ENCODE data around the gene SOSTDC1.
"Not testable (repeated sequence)": the region's sequence is repeated elsewhere in the genome, so short reads cannot be mapped to it uniquely, and the experiment has no call there.

Gene SOSTDC1

DNA sequence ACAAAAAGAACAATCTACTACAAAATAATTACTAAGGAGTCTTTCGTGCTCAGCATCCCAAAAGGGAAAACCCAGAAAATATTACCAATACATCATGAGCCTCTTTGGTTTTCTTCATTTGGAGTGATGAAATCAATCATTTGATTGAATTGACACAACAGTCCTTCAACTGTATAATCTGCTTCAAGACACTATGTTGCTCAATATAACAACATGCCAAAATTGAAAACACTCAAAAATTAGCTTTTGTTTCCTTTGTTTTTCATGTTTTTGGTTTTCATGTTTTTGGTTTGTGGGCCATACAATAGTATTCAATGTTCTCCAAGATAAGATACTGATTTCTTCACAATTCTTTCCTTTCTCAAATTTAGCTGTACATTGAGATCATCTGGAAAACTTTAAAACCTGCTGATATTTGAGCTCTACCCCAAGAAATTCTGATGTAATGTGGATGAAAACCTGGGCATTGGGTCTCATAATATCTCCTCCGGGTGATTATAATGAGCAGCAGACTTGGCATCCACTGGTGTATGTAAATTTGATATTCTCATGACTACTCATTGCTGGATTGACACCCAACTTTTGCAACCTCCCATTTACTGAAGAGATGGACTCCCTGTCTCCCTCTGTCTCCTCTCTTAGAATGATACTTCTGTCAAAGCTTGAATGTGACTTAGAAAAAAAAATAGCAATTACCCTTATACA, 4.6 kb downstream of the SOSTDC1 start:
- no peak for DNase-seq

DNA sequence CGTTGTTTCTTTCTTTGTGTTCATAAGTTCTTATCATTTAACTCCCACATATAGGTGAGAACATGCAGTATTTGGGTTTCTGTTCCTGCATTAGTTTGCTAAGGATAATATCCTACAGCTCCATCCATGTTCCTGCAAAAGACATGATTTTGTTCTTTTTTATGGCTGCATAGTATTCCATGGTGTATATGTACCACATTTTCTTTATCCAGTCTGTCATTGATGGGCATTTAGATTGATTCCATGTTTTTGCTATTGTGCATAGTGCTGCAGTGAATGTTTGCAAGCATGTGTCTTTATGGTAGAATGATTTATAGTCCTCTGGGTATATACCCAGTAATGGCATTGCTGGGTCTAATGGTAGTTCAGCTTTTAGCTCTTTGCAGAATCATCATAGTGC, 9.2 kb downstream of the SOSTDC1 start:
- not testable (repeated sequence) for DNase-seq

DNA sequence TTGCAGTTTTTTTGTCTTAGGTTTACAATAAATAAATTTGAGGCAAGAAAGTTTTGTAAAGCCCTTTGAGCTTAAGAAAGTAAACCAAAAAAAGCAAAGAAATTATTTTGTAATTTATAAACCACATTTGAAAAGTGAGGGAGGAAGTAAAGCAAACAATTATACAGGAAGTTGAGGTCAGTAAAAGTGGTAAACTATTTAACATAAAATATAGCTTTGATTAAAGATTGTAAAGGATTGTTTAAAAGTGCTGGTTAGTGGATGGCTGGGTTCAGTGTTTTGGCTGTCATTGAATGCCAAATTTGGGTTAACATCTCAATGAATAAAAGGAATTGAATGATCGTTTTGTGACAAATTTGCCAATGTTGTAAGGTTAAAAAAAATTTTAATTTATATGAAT, 9.9 kb downstream of the SOSTDC1 start:
- DNase-seq: no peak

DNA sequence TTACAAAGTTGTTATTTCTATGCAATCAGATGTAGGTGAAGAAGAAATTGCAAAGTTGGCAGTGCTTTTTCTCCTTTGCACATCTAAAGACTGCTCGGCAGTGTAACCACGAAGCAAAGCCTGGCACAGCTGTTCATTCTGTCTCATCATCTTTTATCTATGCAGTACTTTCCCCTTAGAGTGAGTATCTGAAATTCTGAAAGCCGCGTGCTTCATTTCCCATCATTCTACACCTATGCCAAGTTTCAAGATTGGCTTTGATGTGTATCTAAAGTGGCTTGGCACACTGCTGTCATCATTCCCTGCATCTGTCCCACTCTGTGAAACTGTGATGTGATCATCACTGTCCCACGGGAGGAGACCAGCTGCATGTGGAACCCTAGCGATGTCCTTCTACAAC, 15.2 kb downstream of the SOSTDC1 start:
- no peak for DNase-seq

DNA sequence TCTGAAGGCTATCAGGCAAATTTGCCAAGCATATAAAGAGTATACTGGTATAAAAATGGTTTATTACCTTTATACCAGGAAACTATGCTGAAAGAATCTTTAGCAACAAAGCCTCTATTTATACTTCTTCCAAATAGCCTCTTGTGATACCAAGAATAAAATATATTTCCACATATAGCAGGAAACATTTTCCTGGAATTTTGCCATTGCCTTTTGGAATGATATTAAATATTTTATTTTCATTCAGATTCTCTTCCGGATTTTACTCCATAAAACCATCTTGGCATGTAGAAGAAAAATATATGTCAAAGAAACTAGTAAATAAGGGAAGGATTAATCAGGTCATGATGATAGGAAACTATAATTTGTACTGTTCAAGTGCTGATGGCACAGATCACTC, 17.7 kb downstream of the SOSTDC1 start:
- no peak for DNase-seq

DNA sequence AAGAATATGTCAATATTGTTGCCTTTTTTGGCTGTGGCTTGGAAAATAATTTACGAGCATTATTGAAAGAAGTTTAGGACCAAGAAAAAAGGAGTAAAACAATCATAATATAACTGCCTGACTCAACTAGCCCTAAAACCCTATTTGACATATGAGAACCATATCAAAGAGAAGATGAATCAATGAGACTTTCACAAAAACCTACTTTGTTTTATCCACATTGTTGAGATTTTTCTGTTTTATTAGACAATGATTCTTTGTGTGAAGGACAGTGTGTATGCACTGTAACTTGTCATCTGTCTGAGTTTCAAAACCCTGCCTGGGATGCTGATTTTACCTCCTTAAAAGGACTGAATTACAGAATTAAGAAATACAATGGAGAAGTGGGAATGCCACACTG, 19.0 kb downstream of the SOSTDC1 start:
- no peak for DNase-seq

DNA sequence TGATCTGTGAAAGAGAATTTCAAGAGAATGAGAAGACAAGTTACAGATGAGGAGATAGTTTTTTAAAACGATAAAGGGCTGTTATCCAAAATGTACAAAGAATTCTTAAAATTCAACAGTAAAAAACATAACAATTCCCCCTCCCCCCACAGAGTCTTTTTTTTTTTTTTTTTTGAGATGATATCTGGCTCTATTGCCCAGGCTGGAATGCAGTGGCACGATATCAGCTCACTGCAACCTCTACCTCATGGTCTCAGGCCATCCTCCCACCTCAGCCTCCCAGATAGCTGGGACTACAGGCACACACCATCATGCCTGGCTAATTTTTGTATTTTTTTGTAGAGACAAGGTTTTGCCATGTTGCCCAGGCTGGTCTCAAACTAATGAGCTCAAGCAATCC, 21.7 kb downstream of the SOSTDC1 start:
- not testable (repeated sequence) for DNase-seq

DNA sequence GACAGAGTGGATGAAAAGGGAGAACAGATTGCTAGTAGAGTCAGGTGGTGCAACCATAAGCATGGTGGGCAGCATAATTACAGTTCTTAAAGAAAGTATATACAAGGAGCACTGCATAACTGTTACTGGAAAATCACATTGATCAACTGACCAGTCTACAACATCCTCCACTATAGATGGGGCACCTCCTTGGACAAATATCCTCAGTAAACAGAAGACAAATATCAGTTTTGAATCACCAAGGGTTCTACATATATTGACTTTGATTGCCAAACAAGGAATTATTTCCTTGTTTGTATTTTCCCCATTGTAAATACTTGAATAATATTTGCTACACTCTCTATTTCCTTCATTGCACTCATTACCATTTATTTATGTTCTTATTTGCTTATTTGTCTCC, 26.6 kb downstream of the SOSTDC1 start:
- no peak for DNase-seq

DNA sequence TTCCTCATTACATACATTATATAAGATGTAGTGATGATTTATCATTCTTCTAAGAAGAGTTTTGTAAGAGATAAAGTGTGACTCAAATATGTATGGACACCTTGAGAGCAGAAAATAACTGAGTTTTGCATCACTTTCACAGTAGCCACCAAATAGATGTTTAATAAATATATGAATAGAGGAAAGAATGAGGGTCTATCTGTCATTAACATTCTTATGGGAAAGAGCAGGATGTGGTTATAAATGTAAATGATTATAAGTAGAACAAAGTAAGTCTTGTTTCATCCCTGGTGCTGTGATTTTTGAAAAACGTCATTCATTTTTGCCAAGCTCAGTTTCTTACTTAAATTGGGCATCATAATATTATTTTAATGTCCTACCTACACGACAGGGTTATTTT, 29.2 kb downstream of the SOSTDC1 start:
- DNase-seq: no peak

DNA sequence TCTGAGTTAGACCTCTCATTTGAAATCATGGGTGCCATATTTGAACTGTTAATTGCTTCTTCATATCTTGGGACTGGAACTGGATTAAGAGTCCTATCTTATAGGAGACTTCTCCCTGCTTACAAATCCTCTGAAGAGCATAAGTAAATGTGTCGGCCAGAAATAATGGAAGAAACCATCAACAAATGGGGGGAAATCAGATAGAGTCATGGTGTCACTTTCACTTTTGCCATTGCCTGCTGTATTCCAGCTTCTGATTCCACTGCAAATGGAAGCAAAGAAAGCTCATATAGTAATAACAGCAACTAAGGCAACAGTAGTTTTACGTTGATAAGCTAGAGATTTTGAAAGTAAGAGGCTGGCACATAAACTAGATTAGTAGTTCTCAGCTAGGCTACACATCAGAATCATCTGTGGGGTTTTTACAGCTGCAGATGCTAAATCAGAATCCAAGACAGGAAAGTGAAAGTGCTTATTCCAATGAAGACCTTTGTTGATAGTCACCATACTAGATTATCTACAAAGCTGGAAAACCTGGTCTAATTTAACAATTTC, 31.9 kb downstream of the SOSTDC1 start:
- no peak for DNase-seq

DNA sequence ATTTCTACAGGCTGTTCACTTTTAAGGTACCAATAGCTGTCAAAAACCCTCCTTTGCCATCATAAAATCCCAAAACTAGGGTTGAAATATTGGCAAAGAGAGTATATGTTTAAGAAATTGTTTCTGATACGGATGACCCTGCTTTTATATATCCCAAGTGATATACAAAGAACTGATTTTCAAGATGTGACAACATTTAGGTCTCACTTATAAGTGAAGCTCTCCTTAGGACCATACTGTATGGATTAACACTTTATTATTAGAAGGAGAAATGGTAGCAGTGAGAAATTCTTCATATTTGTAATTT, 33.2 kb downstream of the SOSTDC1 start:
- DNase-seq: no peak

DNA sequence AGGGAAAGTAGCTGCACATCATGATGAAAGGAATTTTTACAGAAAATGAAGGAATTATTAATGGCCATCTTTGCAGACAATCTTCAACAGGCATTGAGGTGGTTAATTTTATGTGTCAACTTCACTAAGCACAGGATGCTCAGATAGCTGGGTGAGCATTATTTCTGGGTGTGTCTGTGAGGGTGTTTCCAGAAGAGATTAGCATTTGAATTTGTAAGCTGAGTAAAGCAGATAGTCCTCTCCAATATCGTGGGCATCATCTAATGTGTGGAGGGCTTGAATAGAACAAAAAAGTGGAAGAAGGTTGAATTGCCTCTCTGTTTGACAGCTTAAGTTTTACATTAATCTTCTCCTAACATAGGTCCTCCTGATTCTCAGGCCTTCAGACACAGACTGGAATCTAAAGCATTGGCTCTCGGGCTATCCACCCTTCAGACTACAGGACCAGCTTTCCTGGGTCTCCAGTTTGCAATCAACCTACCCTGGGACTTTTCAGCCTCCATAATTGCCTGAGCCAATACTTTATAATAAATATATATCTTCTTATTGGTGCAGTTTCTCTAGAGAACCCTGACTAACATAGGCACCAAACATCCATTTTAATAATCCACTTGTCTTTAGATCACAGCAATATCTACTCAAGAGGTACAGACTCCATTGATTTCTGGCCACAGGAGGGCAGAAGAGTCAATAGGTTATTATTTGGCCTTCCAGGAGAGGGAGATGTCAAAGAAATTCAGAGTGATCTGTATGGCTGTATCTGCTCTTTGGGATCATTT, 33.7 kb downstream of the SOSTDC1 start:
- no peak for DNase-seq

DNA sequence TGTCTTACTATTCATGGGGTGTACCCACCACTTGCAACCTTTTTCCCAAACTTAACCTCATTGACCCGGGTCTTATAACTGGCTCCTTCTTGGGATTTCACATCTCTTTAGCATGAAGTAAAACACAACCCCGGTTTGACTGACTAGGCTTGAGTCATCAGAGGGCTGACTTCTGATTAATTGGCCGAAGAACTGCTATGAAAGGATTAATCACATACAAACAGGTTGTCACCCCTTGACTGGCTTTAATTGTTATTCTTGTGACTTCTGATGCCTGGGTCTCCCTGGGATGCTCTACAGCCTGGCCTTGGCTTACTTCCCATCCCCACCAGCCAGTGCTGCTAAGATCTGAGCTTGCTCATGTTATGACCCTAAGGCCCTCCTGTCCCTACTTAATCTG, 35.4 kb downstream of the SOSTDC1 start:
- DNase-seq: no peak

DNA sequence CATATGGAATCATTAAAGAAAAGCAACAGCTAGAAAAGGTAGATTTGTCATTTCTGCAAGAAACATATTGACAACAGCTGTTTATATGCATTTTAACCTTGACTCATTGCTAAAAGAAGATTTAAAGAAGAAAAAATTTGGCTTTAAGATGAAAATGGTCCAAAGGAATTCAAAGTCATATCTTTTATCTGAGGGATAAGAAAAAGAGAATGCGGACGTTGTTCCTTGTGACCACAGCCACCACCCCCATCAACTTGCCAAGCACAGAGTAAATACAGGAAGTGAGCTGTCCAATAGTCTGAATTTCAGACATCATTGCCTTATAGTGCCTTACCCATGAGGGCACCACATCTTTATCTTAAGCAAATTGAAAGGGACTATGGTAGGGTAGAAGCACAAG, 36.9 kb downstream of the SOSTDC1 start:
- no peak for DNase-seq

DNA sequence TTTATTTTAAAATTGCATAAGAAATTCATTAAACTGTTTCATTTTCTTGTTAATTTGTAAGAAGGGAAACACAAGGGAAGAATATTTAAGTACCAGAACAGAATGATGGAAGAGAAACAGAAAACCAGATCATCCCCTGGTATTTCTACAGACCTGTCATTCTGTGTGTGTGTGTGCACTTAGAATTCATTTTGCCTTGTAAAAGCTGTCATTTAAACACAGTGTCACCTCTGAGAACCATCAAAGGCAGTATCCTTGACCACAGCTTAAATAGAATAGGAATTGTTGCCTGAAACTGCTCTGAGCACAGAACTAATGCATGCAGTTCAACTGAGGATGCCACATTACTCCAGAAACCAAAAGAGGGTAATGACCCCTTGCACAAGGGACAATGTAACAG, 37.4 kb downstream of the SOSTDC1 start:
- DNase-seq: no peak

DNA sequence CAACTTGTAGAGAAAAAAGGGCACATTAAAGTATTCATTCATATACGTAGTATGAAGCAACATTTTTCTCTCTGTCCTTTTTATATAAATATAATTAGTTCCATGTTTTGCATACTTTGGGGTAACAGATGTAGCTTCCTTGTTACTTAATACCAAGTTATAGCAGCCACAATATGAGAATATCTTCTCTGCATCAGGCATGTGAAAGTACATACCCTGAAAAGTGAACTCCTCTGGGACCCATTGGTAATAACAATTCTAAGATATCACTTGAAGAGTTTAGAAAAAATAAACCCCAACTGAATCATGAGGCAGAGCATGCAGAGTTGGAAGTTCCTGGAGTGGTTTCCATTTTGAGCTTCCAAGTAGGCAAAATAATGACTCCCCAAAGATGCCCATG, 41.8 kb downstream of the SOSTDC1 start:
- no peak for DNase-seq

DNA sequence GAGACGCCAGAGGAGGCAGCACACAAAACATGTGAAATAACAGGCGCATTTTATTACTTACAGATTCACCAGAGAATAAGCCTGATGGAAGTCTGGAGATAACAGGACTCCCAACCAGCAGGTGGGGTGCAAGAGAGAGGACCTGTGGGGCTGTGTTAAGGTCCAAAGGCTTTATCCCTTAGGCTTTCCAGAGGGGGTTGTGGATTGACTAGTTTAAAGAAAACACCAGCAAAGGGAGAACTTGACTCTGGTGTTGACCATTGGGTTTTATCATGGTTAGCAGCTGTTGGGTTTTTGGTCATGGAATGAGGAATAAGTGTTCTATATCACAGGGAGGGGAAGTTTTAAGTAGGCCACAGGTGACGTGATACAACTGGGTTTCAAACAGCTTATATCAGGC, 42.6 kb downstream of the SOSTDC1 start:
- no peak for DNase-seq

DNA sequence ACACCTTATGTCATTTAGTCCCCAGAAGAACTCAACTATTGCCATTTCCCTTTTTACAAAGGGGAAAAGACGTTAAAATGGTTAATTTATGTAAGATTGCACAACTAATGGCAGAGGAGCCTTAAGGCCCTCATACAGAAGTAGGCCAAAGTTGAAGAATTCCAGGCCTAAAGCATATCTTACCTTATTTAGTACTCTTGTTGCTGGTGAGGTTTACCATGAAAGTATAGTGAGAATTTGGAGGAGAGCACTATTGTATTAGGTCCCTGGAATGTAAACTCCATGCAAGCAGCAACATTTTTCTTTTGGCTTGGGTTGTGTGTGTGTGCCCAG, 43.5 kb downstream of the SOSTDC1 start:
- no peak for DNase-seq

DNA sequence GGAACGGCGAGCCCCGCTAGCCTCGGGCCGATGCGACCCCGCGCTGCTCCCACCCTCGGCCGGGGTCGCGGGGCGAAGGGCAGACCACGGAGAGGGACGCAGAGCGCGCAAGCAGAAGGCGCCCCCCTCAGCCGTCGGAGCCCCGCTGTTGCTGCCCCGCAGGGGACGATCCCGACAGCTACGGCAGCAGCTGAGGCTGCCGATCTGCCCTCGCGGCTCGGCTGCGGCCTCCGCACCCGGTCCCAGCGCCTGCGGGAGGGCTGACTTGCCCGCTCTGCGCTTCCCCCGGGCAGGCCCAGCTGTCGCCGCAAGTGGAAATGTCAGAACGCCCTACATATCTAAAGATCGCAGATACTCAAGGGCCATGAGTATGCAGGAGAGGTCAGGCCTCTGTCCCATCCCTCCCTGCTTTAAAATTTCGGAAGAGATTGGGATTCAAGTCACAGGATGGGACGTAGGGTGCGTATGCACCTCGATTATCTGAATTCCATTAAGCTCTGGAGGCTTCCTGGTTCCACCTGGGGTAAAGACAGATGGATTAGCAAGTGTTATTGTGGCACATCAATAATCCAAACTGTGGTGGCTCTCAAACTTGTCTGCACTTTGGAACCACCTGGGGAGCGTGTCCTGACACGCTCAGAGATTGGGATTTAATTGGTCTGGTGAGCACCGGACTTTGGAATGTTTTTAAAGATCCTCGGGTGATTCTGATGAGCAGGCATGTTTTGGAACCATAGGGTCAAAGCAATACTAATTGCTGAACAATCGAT, 44.0 kb downstream of the SOSTDC1 start, which contains the start of gene CRPPA:
CRPPA (minus strand) TSS at position 206 of the 770 bp plus-strand sequence. CDS start 216 bp downstream, outside the sequence.
- no peak for DNase-seq

DNA sequence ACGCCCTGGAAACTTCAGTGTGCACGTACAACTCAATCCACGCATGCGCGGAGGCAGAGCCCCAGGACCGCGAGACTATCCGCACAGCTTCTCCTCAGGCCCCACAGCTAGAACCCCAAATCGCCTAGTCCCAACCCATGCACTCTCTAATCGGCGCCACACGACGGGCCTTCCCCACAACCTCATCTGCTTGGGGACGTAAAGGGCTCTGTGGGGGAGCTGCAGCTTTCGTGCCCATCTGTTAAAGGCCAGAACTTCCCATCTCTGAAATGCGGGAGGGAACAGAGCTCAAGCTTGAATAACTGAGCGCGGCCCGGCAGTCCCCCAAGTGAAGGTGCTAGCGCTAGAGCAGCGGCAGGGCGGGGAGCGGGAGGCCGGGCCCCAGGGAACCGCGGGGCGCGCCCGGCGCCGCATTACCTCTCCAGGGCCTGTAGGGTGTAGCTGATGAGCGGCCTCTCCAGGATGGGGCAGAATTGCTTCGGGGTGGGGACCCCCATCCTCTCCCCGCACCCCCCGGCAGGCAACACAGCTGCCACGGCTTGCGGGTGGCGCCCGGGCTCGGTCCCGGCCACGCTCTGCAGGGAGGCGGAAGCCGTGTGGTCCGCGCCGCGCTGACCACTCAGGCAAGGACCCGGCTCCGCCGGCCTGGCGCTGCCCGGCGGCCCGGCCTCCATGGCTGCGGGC, 44.7 kb downstream of the SOSTDC1 start:
- peak; percentile 69 for DNase-seq

DNA sequence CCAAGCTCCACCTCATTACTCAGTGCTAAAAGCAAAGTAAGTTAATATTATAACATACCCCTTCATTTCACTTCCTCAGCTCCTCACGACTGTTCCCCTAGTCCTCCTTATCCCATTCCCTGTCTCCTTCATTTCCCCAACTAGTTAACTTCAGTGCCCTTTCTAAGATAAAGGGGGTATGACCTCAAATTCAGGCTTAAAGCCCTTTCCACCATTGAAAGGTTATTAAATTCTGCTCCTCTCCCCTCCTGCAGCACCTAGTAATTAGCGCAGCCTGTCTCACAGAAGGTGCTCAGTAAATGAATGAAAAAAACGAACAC, 45.2 kb downstream of the SOSTDC1 start:
- no peak for DNase-seq

DNA sequence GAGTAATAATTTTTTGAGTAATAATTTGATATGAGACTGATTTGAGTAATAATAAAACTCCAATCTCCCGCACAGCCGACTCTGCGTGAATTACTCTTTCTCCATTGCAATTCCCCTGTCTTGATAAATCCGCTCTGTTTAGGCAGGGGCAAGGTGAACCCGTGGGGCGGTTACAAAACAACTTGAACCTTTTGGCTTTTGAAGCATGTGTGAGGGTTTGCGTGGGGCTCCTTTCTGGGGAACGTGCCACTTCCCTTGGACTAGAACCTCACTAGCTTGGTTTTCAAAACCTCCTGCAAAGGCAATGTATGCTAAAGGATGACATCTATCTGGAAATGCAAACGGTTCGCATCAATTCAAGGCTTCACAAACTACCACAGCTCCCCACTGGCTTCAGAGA, 45.7 kb downstream of the SOSTDC1 start:
- DNase-seq: no peak

DNA sequence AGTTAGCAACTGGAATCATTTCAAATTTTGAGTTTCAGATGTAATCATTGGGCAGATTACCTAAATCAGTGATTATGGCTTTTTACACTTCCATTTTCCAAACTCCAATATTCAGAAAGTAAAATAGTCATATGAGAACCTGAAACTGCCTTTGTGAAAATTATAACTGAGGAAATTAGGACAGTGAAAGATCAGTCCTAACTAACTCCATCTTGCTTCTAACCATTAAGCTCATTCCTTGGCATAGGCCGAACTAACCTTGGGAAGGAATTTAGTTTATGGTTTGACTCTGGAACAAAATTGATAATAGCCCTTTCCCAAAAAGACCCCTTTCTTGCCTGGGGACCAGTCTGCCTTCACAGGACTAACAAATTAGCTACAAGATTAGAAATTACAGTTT, 46.4 kb downstream of the SOSTDC1 start:
- DNase-seq: no peak
